ENCODE measurements around the gene TRIM63.

The TRIM63 gene

GRCh38 chr1:26096471-26096870 is 29.0 kb upstream of the TRIM63 start:
- TF ChIP-seq TCF12 (IDR thresholded peaks at IDR 0.05; ENCODE audit: low read depth) (no peak), CREB1 (IDR thresholded peaks at IDR 0.05; ENCODE audit: low read depth) (no peak), RAD21 (IDR thresholded peaks at IDR 0.05; ENCODE audit: low read depth) (no peak), ZBTB7A (IDR thresholded peaks at IDR 0.05; ENCODE audit: low read depth) (no peak), EP300 (IDR thresholded peaks at IDR 0.05; ENCODE audit: borderline replicate concordance) (no peak), TEAD4 (IDR thresholded peaks at IDR 0.05) (no peak), NFIC (IDR thresholded peaks at IDR 0.05) (no peak), FOXM1 (IDR thresholded peaks at IDR 0.05; ENCODE audit: borderline replicate concordance, low read depth) (no peak), CEBPB (IDR thresholded peaks at IDR 0.05) (no peak), REST (IDR thresholded peaks at IDR 0.05; ENCODE audit: low read depth) (no peak), USF1 (IDR thresholded peaks at IDR 0.05) (no peak), YY1 (IDR thresholded peaks at IDR 0.05; ENCODE audit: low read depth) (no peak), MAX (IDR thresholded peaks at IDR 0.05) (no peak), TAF1 (IDR thresholded peaks at IDR 0.05; ENCODE audit: low read depth) (no peak), EGR1 (IDR thresholded peaks at IDR 0.05) (no peak)

GRCh38 chr1:26094677-26095383 is 27.4 kb upstream of the TRIM63 start:
- TF ChIP-seq MAX (IDR thresholded peaks at IDR 0.05) (peak; percentile 80), TCF12 (IDR thresholded peaks at IDR 0.05; ENCODE audit: low read depth) (0 out of 2 replicates have a peak, but pooled peaks have one; percentile 24), USF1 (IDR thresholded peaks at IDR 0.05) (peak; percentile 61; the same call in 1 of the 2 replicates), NFIC (IDR thresholded peaks at IDR 0.05) (0 out of 2 replicates have a peak, but pooled peaks have one; percentile 27), RAD21 (IDR thresholded peaks at IDR 0.05; ENCODE audit: low read depth) (no peak)

- TF ChIP-seq YY1 (IDR thresholded peaks at IDR 0.05; ENCODE audit: low read depth) (no peak), NFIC (IDR thresholded peaks at IDR 0.05) (no peak), EGR1 (IDR thresholded peaks at IDR 0.05) (no peak), TEAD4 (IDR thresholded peaks at IDR 0.05) (peak; percentile 31; the same call in 1 of the 2 replicates)
These were observed 26.7 kb upstream of the TRIM63 start for GRCh38 chr1:26094076-26094669.

GRCh38 chr1:26092422-26092821 is 25.0 kb upstream of the TRIM63 start:
- no peak for TF ChIP-seq TCF12 (IDR thresholded peaks at IDR 0.05; ENCODE audit: low read depth)

GRCh38 chr1:26090893-26091292 is 23.5 kb upstream of the TRIM63 start:
- TF ChIP-seq NFIC (IDR thresholded peaks at IDR 0.05) (no peak), REST (IDR thresholded peaks at IDR 0.05; ENCODE audit: low read depth) (no peak), RAD21 (IDR thresholded peaks at IDR 0.05; ENCODE audit: low read depth) (no peak), FOXM1 (IDR thresholded peaks at IDR 0.05; ENCODE audit: borderline replicate concordance, low read depth) (no peak), TAF1 (IDR thresholded peaks at IDR 0.05; ENCODE audit: low read depth) (no peak), USF1 (IDR thresholded peaks at IDR 0.05) (no peak), EP300 (IDR thresholded peaks at IDR 0.05; ENCODE audit: borderline replicate concordance) (no peak), CEBPB (IDR thresholded peaks at IDR 0.05) (no peak), TCF12 (IDR thresholded peaks at IDR 0.05; ENCODE audit: low read depth) (no peak), MAX (IDR thresholded peaks at IDR 0.05) (no peak), EGR1 (IDR thresholded peaks at IDR 0.05) (no peak), YY1 (IDR thresholded peaks at IDR 0.05; ENCODE audit: low read depth) (no peak), CREB1 (IDR thresholded peaks at IDR 0.05; ENCODE audit: low read depth) (no peak), ZBTB7A (IDR thresholded peaks at IDR 0.05; ENCODE audit: low read depth) (no peak), TEAD4 (IDR thresholded peaks at IDR 0.05) (no peak)
